OCI-M2 (cell line): ENCODE measurements around the gene DPCD.
"Not testable (repeated sequence)": the region's sequence is repeated elsewhere in the genome, so short reads cannot be mapped to it uniquely, and the experiment has no call there.

Experiments
- DNase-seq: peaks from one replicate; lab custom pipeline; 2025; ENCODE audit not compliant: unreplicated experiment; lab: John Stamatoyannopoulos, UW

The DPCD gene

GRCh38 chr10:101580486-101581399 is 7.4 kb upstream of the DPCD start:
- DNase-seq: no peak

GRCh38 chr10:101585841-101586240 is 2.3 kb upstream of the DPCD start:
- DNase-seq: no peak

- DNase-seq: peak; percentile 24
Measured at GRCh38 chr10:101588879-101589278, 758 bp downstream of the DPCD start.

GRCh38 chr10:101593331-101593730 is 5.2 kb downstream of the DPCD start:
- not testable (repeated sequence) for DNase-seq

- DNase-seq: no peak
Measured at GRCh38 chr10:101595591-101596433, 7.7 kb downstream of the DPCD start.

- no peak for DNase-seq
Measured at GRCh38 chr10:101597091-101597900, 9.2 kb downstream of the DPCD start.

- DNase-seq: no peak
Measured at GRCh38 chr10:101601541-101601940, 13.4 kb downstream of the DPCD start.

- peak; percentile 46 for DNase-seq
Measured at GRCh38 chr10:101602761-101603398, 14.8 kb downstream of the DPCD start.

GRCh38 chr10:101607124-101607523 is 19.0 kb downstream of the DPCD start:
- DNase-seq: no peak

- no peak for DNase-seq
Measured at GRCh38 chr10:101609481-101609880, 21.4 kb downstream of the DPCD start.

- DNase-seq: no peak
Measured at GRCh38 chr10:101611096-101611905, 23.2 kb downstream of the DPCD start.

- DNase-seq: no peak
Measured at GRCh38 chr10:101612086-101612485, 24.0 kb downstream of the DPCD start.

- DNase-seq: no peak
Measured at GRCh38 chr10:101612872-101613271, 24.8 kb downstream of the DPCD start.

- DNase-seq: no peak
Measured at GRCh38 chr10:101613646-101614045, 25.5 kb downstream of the DPCD start.

GRCh38 chr10:101614663-101615524 is 26.8 kb downstream of the DPCD start:
- no peak for DNase-seq

- no peak for DNase-seq
Measured at GRCh38 chr10:101615525-101616116, 27.5 kb downstream of the DPCD start.

- DNase-seq: no peak
Measured at GRCh38 chr10:101616415-101617101, 28.4 kb downstream of the DPCD start.
